HUES64 (cell line): ENCODE results near the gene ACAD9.

Experiments used
- H3K27ac ChIP-seq: 2 replicates; pipeline ENCODE4 v1.7.0; 2013; ENCODE audit warnings: low read depth, low read length, inconsistent platforms
- H3K27me3 ChIP-seq: 2 replicates; pipeline ENCODE4 v1.6.1; 2013; ENCODE audit warnings: mild to moderate bottlenecking, low read length; ENCODE audit not compliant: insufficient read depth
- H3K36me3 ChIP-seq: 2 replicates; pipeline ENCODE4 v1.6.1; 2013; ENCODE audit warnings: mild to moderate bottlenecking, low read length; ENCODE audit not compliant: insufficient read depth
- H3K4me1 ChIP-seq: 2 replicates; pipeline ENCODE4 v1.6.1; 2013; ENCODE audit warnings: mild to moderate bottlenecking, low read length, moderate library complexity; ENCODE audit not compliant: insufficient read depth
- H3K4me3 ChIP-seq: 2 replicates; pipeline ENCODE4 v1.5.1; 2013; ENCODE audit warnings: mild to moderate bottlenecking, low read length, moderate library complexity
- H3K9ac ChIP-seq: 2 replicates; pipeline ENCODE4 v1.6.1; 2013; ENCODE audit warnings: mild to moderate bottlenecking, low read depth, low read length
- H3K9me3 ChIP-seq: 2 replicates; pipeline ENCODE4 v1.6.1; 2013; ENCODE audit warnings: low read depth, low read length; ENCODE audit not compliant: insufficient read depth
- WGBS: fragments of 150-250, 120-280 bp; methylation state at CpG from one replicate; pipeline ENCODE4 v1.1.7; 2013; ENCODE audit warnings: missing lambda C conversion rate; 5-methylcytosine and 5-hydroxymethylcytosine counted together

The ACAD9 gene

GRCh38 chr3:128847666-128848370 is 31.6 kb upstream of the ACAD9 start:
- Histone ChIP-seq H3K27ac (no peak overlapping the region), H3K4me1 (peaks cover 3% of the 10 kb centered on the region; the same call in 1 of the 2 replicates), H3K9ac (no peak overlapping the region), H3K9me3 (0 out of 2 replicates have a peak, but pooled peaks cover 3% of the 10 kb centered on the region), H3K27me3 (no peaks in the 10 kb centered on the region), H3K36me3 (no peaks in the 10 kb centered on the region), H3K4me3 (no peak overlapping the region)
- WGBS, result 92% methylated on average over 15 of the region's 15 CpGs

GRCh38 chr3:128848936-128849335 is 30.5 kb upstream of the ACAD9 start:
- H3K4me1 ChIP-seq, result peaks cover 3% of the 10 kb centered on the region; the same call in 1 of the 2 replicates
- peaks cover 7% of the 10 kb centered on the region for H3K9me3 ChIP-seq
- WGBS, result 95% methylated on average over 13 of the region's 13 CpGs
- no peaks in the 10 kb centered on the region for H3K36me3 ChIP-seq
- H3K9ac ChIP-seq, result no peak overlapping the region
- H3K27me3 ChIP-seq, result no peaks in the 10 kb centered on the region
- no peak overlapping the region for H3K4me3 ChIP-seq
- H3K27ac ChIP-seq, result no peak overlapping the region

GRCh38 chr3:128849911-128850455 is 29.4 kb upstream of the ACAD9 start:
- no peak overlapping the region for H3K4me3 ChIP-seq

GRCh38 chr3:128850544-128850943 is 28.9 kb upstream of the ACAD9 start:
- H3K27ac ChIP-seq, result no peak overlapping the region
- no peak overlapping the region for H3K4me3 ChIP-seq
- H3K9me3 ChIP-seq, result peaks cover 22% of the 10 kb centered on the region
- no peaks in the 10 kb centered on the region for H3K27me3 ChIP-seq
- H3K4me1 ChIP-seq, result no peaks in the 10 kb centered on the region
- WGBS, result 94% methylated on average over 9 of the region's 9 CpGs
- no peaks in the 10 kb centered on the region for H3K36me3 ChIP-seq
- H3K9ac ChIP-seq, result no peak overlapping the region

More at GRCh38 chr3:128849911-128850455, 29.4 kb upstream of the ACAD9 start:
- Histone ChIP-seq H3K9me3 (peaks cover 16% of the 10 kb centered on the region), H3K27me3 (no peaks in the 10 kb centered on the region), H3K36me3 (no peaks in the 10 kb centered on the region), H3K9ac (no peak overlapping the region), H3K27ac (no peak overlapping the region), H3K4me1 (peaks cover 3% of the 10 kb centered on the region; the same call in 1 of the 2 replicates)
- WGBS, result 76% methylated on average over 11 of the region's 11 CpGs

GRCh38 chr3:128851601-128852000 is 27.8 kb upstream of the ACAD9 start:
- Histone ChIP-seq H3K4me3 (no peak overlapping the region), H3K27ac (no peak overlapping the region), H3K9ac (no peak overlapping the region), H3K27me3 (no peaks in the 10 kb centered on the region), H3K4me1 (no peaks in the 10 kb centered on the region), H3K36me3 (no peaks in the 10 kb centered on the region), H3K9me3 (peaks cover 30% of the 10 kb centered on the region)
- 73% methylated on average over 4 of the region's 4 CpGs for WGBS

- Histone ChIP-seq H3K27me3 (no peaks in the 10 kb centered on the region), H3K27ac (no peak overlapping the region), H3K4me3 (no peak overlapping the region), H3K9me3 (peaks cover 46% of the 10 kb centered on the region), H3K36me3 (no peaks in the 10 kb centered on the region), H3K4me1 (no peaks in the 10 kb centered on the region), H3K9ac (no peak overlapping the region)
- WGBS, result 93% methylated on average over 5 of the region's 5 CpGs
These were observed 25.6 kb upstream of the ACAD9 start for GRCh38 chr3:128853826-128854225.

GRCh38 chr3:128854475-128854874 is 24.9 kb upstream of the ACAD9 start:
- WGBS, result 85% methylated on average over 3 of the region's 3 CpGs
- Histone ChIP-seq H3K9me3 (peaks cover 52% of the 10 kb centered on the region), H3K4me3 (no peak overlapping the region), H3K27ac (no peak overlapping the region), H3K36me3 (no peaks in the 10 kb centered on the region), H3K27me3 (no peaks in the 10 kb centered on the region), H3K4me1 (no peaks in the 10 kb centered on the region), H3K9ac (no peak overlapping the region)

GRCh38 chr3:128855569-128855968 is 23.9 kb upstream of the ACAD9 start:
- 74% methylated on average over 4 of the region's 4 CpGs for WGBS

GRCh38 chr3:128858167-128858566 is 21.3 kb upstream of the ACAD9 start:
- no peak overlapping the region for H3K9ac ChIP-seq
- no peaks in the 10 kb centered on the region for H3K27me3 ChIP-seq
- no peaks in the 10 kb centered on the region for H3K4me1 ChIP-seq
- 85% methylated on average over 3 of the region's 3 CpGs for WGBS
- H3K27ac ChIP-seq, result no peak overlapping the region
- H3K4me3 ChIP-seq, result no peak overlapping the region
- H3K36me3 ChIP-seq, result no peaks in the 10 kb centered on the region
- H3K9me3 ChIP-seq, result peaks cover 65% of the 10 kb centered on the region

More at GRCh38 chr3:128855569-128855968, 23.9 kb upstream of the ACAD9 start:
- H3K27me3 ChIP-seq, result no peaks in the 10 kb centered on the region
- H3K4me3 ChIP-seq, result no peak overlapping the region
- H3K9me3 ChIP-seq, result peaks cover 62% of the 10 kb centered on the region
- no peaks in the 10 kb centered on the region for H3K4me1 ChIP-seq
- no peaks in the 10 kb centered on the region for H3K36me3 ChIP-seq
- H3K27ac ChIP-seq, result no peak overlapping the region
- no peak overlapping the region for H3K9ac ChIP-seq

GRCh38 chr3:128859630-128860029 is 19.8 kb upstream of the ACAD9 start:
- Histone ChIP-seq H3K27ac (no peak overlapping the region), H3K4me3 (no peak overlapping the region), H3K36me3 (no peaks in the 10 kb centered on the region), H3K9me3 (peaks cover 53% of the 10 kb centered on the region), H3K27me3 (no peaks in the 10 kb centered on the region), H3K4me1 (peaks cover 4% of the 10 kb centered on the region; the same call in 1 of the 2 replicates), H3K9ac (no peak overlapping the region)
- WGBS, result 90% methylated on average over 6 of the region's 6 CpGs

- Histone ChIP-seq H3K27ac (no peak overlapping the region), H3K9ac (no peak overlapping the region), H3K4me3 (no peak overlapping the region), H3K27me3 (no peaks in the 10 kb centered on the region), H3K9me3 (peaks cover 38% of the 10 kb centered on the region), H3K4me1 (peaks cover 4% of the 10 kb centered on the region; the same call in 1 of the 2 replicates), H3K36me3 (no peaks in the 10 kb centered on the region)
- WGBS, result 88% methylated on average over 6 of the region's 6 CpGs
These were observed 17.9 kb upstream of the ACAD9 start for GRCh38 chr3:128861491-128861890.
